HG03196 (cell line): ENCODE data around the gene TNFRSF19.
"Not testable (repeated sequence)": the region's sequence is repeated elsewhere in the genome, so short reads cannot be mapped to it uniquely, and the experiment has no call there.

ENCODE experiments used
- ATAC-seq: cut with Tn5 transposase; IDR thresholded peaks from one replicate; pipeline ENCODE4 v1.9.1; 2021; ENCODE audit not compliant: unreplicated experiment

The TNFRSF19 gene

GRCh38 chr13:23567906-23568460 lies 2.2 kb upstream of the TNFRSF19 start:
- no peak for ATAC-seq

- ATAC-seq: no peak
Measured at GRCh38 chr13:23570921-23571315, 706 bp downstream of the TNFRSF19 start.

DNA sequence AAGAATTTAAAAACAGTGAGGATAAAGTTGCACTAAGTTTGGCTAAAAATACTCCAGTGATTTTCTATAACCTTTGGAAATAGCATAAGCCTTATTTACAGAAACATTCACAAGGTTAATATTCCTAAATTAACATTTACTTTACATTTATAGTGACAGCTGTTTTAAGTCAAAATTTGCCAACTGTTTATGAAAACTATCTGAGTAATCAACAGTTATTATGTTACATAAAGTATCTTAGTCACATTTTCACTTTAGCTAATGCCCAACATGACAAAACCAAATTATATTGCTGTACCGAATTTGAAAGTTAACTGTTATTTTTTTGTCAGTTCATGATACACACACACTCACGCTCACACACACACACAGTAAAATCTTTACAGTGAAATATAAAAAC lies 1.2 kb downstream of the TNFRSF19 start:
- ATAC-seq: no peak

- ATAC-seq: no peak
Measured at GRCh38 chr13:23572836-23573235, 2.6 kb downstream of the TNFRSF19 start.

GRCh38 chr13:23574421-23575145 lies 4.4 kb downstream of the TNFRSF19 start:
- ATAC-seq: no peak

DNA sequence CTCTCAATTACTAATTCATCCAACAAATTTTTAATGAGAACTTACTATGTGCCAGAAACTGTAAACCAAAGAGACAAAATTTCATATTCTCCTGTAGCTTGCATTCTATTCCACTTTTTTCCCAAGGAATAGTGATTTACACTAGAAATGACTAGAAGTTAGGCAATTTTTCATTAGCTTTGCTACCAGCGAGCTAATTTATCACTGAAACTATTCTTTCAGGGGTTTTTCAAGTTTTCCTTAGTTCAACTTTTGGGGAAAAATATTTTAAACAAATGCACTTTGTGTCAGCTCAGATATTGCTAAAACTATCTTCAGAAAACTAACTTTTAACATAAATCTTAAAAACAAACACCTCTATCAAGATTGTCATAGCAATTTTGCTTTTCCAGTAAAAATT lies 5.4 kb downstream of the TNFRSF19 start:
- ATAC-seq: no peak

DNA sequence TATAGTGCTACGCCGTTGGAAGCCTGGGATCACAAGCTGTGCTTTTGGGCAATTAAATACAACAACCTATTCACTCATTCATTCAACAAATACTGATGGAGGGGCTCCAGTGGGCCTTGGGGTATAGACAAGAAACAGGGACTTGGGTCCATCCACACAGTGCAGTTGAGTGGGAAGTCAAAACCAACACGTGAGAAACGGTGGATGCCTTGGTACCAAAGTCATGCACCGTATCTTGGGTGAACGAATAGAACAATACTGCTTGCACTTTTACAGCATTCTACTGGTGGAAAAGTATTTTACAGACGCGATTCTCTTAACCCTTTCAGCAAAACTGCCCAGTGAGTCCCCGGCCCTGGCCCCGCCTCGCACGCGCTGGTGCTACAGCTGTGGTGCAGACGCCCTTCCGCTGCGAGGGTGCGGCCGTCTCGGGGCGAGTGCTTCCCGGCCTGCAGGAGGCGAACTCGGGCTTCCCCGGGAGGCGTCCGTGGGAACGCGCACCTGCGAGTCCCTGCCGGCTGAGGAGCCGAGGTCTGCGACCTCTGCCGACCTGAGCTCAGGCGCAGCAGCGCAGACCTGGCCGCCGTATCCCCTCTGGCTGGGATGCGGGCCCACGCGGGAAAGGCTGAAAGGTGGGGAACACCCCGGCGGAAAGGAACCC lies 8.3 kb downstream of the TNFRSF19 start:
- peak; percentile 60 for ATAC-seq

DNA sequence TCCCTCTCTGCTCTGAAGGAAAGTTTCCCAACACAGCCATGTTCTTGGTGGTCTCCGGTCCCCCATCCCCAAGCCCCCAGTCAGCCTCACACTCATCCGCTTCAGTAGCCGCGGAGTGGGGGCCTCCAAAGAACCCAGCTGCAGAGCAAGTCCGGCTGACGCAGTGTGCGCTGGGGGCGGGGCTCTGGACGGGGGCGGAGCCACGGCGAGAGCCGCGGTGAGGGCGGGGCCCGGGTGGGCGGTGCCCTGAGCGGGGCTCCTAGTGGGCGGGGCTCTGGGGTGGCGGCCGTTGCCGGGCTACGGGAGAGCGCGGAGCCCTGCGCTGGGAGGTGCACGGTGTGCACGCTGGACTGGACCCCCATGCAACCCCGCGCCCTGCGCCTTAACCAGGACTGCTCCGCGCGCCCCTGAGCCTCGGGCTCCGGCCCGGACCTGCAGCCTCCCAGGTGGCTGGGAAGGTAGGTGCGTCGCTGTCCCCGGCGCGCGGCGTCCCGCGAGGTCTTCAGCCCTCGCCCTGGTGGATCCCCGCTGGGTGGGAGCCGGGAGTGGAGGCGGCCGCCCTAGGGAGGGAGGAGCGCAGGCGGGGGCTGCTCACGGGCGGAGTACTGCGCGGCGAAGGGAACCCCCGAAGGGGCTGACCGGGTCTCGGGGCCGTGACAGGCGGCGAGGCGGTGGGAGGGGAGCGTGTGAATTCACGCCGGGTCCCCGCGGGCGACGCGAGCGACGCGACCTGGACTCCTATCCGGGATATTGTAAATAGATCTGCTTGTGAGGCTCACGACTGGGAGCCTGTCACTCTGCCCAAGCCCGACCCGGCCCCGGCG lies 9.1 kb downstream of the TNFRSF19 start:
- peak; percentile 78 for ATAC-seq

GRCh38 chr13:23579896-23580683 lies 9.9 kb downstream of the TNFRSF19 start:
- ATAC-seq: no peak

- no peak for ATAC-seq
Measured at GRCh38 chr13:23580684-23581060, 10.5 kb downstream of the TNFRSF19 start.

GRCh38 chr13:23583491-23583890 lies 13.3 kb downstream of the TNFRSF19 start:
- no peak for ATAC-seq

DNA sequence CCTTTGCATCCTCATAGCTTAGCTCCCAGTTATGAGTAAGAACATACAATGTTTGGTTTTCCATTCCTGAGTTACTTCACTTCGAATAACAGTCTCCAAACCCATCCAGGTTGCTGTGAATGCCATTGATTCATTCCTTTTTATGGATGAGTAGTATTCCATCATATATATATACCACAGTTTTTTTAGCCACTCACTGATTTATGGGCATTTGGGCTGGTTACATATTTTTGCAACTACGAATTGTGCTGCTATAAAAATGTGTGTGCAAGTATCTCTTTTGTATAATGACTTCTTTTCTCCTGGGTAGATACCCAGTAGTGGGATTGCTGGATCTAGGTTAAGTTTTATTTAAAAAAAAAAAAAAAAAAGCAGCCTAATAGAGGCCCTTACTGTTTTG lies 14.1 kb downstream of the TNFRSF19 start:
- ATAC-seq: no peak

DNA sequence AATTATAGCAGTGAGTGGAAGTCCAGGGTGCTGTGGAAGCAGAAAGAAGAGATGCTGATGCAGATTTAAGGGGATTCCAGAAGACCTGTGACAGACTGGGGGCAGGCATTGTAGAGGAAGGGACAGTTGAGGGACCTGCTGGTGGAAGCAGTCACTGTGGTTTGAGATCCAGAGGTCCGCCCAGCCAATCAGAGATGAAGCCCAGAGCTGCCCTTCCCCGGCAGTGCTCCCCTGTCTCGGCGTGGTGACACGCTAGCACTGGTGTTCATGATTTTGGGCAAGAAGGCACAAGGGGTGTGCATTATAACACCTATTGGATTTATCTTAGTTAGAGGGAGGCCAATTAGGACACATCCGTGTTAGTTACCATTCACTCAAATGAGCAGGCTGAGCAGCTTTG lies 16.1 kb downstream of the TNFRSF19 start:
- no peak for ATAC-seq

DNA sequence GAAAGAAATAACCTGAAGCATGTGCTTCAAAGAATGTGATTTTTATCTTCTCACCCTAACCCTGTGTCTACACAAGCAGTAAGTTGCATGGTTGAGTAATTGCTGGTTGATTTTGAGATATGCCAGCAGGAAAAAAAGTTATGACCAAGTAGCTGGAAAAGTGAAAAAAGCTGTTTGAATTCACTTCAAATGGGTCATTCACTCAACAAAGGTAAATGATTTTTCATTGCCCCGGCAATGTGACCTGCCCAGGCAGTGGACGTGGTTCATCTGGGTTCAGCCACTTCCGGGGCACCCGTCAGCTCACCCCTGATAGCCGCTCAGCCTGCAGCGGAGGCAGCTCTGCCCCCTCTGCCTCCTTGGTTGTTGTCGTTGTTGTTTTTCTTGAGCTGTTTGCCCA lies 18.5 kb downstream of the TNFRSF19 start:
- no peak for ATAC-seq

DNA sequence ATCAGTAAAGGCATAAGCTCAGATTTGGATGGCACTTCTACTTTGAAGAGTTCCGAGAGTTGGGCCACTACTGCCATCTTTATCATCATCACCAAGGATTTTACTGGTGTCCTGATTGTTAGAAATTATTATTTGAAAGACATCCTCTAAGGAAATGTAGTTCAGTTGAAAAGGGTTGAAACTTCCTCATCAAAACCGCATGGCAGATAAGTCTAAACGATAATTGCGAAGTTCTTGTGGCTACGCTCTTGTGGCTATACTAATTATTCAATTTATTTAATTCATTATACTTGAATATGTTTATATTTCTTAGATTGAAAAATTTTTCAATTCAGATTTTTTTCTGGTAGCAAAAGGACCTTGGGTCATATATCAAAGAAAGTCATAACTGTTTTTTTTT lies 22.4 kb downstream of the TNFRSF19 start:
- ATAC-seq: no peak

- no peak for ATAC-seq
Measured at GRCh38 chr13:23593148-23593547, 22.9 kb downstream of the TNFRSF19 start.

- not testable (repeated sequence) for ATAC-seq
Measured at GRCh38 chr13:23594290-23594689, 24.1 kb downstream of the TNFRSF19 start.

DNA sequence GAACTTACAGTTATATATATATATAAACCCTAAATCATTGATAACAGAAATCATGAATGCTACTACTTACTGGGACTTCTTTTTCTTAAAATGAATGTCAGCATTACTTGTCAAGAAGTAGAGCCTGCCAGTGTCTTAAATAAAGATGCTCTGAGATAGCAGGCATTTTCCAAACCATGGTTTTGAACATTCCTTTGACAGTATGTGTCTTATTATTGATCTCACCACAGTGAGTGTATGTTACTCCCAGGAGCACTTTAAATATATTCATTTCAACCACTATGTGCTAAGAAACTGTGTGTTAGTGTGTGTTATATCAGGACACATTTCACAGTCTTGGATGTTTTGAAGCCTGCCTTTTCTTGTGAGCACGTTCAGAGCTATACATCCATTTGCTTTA lies 28.2 kb downstream of the TNFRSF19 start:
- no peak for ATAC-seq

- no peak for ATAC-seq
Measured at GRCh38 chr13:23599083-23599925, 29.1 kb downstream of the TNFRSF19 start.

- no peak for ATAC-seq
Measured at GRCh38 chr13:23600100-23600499, 29.9 kb downstream of the TNFRSF19 start.
